ENCODE measurements around the gene BMERB1.
"Not testable (repeated sequence)": the region's sequence is repeated elsewhere in the genome, so short reads cannot be mapped to it uniquely, and the experiment has no call there.

Gene BMERB1

DNA sequence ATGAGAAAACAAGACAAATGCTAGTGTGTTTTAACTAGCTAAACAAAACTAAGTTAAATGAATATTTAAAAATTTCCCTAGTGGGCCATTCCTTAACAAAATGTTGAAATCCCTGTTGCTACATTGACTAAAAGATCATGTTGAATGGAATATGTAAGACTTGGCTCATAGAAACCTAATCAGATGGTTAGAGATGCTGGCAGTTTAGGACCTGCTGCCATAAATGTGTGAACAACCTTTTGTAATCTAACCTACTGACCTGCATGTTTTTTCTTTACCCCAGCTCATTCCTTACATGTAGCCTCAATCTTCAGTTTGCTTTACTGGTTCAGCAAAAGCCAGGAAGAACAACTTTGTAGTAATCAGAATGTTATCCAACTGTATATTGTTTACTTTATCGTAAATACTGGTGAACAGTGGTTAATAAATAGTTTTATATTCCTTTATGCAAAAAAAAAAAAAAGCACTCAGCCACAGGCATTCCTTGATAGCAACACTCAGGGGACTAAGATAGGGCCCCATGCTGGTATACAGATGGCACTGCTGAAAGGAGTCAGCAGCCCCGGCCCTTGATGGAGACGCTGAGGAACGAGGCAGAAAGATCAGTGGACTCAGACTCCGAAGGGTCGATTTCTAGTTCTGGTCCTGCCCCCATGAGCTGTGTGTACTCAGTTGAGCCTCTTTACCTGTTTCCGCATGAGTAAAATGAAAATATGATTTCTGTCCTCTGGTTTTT, 130.4 kb downstream of the BMERB1 start:
- DNase-seq (ENCODE audit: low read depth): no peak

DNA sequence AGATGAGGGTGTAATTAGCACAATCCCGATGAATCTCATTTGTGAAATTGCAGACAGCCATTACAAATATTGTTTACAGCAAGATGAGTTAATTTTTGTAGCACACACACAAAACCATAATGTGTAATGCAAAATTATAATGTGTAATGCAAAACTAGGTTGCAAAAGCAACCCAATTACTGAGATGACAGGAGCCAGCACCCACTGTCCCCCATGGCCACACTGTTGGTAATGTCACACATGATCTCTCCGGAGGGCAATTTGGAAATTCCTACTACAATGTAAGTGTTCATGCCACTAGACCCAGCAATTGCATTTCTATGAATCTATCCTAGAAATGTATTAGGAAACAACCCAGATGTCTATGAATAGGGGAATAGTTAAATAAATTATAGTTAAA, 131.7 kb downstream of the BMERB1 start:
- no peak for DNase-seq (ENCODE audit: low read depth)

DNA sequence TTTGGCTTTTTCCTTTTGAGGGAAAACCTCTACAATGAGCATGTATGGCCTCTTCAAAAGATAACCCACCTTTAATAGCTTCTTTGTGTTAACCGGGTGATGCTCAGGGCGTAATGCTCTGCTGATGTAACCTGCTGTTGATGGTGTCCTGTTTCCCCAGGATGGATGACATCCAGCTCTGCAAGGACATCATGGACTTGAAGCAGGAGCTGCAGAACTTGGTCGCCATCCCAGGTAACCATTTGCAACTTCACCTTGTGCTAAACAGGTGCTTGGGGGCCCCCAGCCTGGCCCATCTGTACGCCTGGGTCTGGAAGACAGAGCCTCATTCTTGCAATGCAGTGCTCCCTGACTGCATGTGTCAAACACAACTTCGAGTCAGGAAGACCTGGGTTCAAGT, 133.4 kb downstream of the BMERB1 start:
- no peak for DNase-seq (ENCODE audit: low read depth)

DNA sequence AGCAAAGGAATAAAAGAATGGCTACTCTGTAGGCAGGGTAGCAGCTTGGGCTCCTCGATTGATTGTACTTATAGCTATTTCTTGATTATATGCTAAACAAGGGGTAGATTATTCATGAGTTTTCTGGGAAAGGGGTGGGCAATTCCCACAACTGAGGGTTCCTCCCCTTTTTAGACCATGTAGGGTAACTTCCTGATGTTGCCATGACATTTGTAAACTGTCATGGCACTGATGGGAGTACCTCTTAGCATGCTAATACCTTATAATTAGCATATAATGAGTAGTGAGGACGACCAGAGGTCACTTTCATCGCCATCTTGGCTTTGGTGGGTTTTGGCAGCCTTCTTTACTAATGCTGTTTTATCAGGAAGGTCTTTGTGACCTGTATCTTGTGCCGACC, 136.3 kb downstream of the BMERB1 start:
- not testable (repeated sequence) for DNase-seq (ENCODE audit: low read depth)

DNA sequence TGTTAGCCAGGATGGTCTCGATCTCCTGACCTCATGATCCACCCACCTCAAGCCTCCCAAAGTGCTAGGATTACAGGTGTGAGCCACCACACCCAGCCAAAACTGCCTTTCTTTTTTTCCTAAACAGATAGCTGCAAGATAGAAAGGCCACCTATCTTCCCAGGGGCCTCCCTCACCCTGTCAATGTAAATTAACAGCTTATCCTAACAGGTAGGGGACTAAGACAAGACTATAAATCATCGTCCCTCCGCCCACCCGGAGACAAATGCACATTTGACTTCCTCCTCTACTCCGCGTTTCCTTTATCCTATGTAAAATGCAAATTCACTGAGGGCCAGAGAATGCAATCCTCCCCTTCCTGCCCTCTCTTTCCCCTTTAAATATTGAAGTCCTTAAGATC, 137.2 kb downstream of the BMERB1 start:
- no peak for DNase-seq (ENCODE audit: low read depth)

DNA sequence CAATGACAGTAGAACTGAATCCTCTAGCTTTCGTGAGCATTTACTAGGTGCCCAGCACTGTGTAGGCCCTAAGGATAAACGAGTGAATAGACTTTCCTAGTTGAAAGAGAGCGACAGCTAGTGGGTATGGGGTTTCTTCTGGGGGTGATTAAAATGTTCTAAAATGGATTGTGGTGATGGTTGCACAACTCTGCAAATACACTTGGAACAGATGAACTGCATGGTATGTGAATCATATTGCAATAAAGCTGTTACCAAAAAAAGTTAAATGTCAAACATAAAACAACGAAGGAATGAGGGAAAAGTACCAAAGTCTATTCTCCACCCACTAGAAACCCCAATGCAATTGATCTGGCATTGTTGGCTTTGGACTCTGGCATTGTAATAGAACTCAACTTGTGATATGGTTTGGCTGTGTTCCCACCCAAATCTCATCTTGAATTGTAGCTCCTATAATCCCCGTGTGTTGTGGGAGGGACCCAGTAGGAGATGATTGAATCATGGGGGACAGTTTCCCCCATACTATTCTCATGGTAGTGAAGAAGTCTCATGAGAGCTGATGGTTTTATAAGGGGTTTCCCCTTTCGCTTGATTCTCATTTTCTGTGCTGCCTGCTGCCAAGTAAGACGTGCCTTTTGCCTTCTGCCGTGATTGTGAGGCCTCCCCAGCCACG, 138.1 kb downstream of the BMERB1 start:
- DNase-seq (ENCODE audit: low read depth): peak; percentile 53

DNA sequence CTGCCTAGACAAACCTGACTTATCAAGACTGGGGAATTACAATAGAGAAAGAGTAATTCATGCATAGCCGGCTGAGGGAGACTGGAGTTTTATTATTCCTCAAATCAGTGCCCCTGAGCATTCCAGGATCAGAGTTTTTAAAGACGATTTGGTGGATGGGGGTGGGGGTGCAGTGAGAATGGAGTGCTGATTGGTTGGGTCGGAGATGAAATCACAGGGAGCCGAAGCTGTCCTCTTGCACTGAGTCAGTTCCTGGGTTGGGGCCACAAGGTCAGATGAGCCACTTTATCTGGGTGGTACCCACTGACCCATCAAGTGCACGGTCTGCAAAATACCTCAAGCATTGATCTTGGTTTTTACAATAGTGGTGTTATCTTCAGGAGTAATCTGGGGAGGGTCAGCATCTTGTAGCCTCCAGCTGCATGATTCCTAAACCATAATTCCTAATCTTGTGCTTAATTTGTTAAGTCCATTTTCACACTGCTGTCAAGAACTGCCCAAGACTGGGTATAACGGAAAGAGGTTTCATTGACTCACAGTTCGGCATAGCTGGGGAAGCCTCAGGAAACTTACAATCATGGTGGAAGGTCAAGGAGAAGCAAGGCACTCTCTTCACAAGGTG, 139.0 kb downstream of the BMERB1 start:
- no peak for DNase-seq (ENCODE audit: low read depth)

DNA sequence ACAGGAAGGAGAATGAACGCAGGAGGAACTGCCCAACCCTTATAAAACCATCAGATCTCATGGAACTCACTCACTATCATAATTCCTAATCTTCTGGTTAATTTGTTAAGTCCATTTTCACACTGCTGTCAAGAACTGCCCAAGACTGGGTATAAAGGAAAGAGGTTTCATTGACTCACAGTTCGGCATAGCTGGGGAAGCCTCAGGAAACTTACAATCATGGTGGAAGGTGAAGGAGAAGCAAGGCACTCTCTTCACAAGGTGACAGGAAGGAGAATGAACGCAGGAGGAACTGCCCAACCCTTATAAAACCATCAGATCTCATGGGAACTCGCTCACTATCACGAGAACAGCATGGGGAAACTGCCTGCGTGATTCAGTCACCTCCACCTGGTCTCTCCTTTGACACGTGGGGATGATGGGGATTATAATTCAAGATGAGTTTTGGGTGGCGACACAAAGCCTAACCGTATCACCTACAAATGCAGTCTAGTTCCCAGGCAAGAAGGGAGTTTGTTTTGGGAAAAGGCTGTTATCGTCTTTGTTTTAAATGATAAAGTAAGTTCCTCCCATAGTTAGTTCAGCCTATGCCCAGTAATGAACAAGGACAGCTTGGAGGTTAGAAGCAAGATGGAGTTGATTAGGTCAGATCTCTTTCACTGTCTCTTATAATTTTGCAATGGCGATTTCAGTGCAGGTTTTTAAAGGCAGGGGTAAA, 139.7 kb downstream of the BMERB1 start:
- not testable (repeated sequence) for DNase-seq (ENCODE audit: low read depth)

DNA sequence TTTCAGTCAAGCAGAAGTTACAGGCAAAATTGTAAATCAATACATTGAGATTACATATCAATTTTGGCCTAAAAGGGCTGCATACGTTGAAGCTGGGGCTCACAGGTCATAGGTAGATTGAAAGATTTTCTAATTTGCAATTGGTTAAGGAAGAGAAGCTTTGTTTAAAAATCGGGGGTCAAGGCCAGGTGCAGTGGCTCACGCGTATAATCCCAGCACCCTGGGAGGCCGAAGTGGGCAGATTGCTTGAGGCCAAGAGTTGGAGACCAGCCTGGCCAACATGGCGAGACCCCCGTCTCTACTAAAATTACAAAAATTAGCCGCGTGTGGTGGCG, 140.2 kb downstream of the BMERB1 start:
- no peak for DNase-seq (ENCODE audit: low read depth)

DNA sequence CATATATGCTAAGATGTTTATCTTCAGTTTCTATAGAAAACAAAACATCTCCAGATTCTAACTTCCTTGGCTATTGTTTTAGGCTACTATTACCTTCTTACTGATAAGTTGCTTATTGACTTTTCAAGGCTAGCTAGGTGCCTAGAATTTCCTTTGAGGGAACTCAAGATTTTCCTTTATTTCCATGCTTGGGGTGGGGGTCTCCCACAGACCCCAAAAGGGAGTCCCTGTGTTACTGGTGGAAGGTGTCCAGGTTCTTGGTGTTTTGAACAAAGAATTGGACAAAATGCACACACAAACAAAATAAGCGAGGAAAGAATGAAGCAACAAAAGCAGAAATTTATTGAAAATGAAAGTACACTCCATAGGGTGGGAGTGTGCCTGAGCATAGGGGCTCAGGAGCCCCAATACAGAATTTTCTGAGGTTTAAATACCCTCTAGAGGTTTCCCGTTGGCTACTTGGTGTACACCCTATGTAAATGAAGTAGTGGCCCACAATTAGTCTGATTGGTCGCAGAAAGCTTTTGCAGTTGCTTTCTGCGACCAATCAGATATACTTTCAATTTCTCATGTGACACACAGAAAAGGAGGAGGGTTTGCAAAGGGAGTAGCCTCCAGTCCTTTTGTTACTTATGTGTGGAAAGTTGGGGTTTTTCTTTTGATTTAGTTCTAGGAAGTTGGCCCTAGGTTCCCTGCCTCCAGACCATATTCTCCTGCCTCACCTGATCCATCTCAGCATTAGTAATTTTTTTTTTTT, 141.1 kb downstream of the BMERB1 start:
- DNase-seq (ENCODE audit: low read depth): no peak

DNA sequence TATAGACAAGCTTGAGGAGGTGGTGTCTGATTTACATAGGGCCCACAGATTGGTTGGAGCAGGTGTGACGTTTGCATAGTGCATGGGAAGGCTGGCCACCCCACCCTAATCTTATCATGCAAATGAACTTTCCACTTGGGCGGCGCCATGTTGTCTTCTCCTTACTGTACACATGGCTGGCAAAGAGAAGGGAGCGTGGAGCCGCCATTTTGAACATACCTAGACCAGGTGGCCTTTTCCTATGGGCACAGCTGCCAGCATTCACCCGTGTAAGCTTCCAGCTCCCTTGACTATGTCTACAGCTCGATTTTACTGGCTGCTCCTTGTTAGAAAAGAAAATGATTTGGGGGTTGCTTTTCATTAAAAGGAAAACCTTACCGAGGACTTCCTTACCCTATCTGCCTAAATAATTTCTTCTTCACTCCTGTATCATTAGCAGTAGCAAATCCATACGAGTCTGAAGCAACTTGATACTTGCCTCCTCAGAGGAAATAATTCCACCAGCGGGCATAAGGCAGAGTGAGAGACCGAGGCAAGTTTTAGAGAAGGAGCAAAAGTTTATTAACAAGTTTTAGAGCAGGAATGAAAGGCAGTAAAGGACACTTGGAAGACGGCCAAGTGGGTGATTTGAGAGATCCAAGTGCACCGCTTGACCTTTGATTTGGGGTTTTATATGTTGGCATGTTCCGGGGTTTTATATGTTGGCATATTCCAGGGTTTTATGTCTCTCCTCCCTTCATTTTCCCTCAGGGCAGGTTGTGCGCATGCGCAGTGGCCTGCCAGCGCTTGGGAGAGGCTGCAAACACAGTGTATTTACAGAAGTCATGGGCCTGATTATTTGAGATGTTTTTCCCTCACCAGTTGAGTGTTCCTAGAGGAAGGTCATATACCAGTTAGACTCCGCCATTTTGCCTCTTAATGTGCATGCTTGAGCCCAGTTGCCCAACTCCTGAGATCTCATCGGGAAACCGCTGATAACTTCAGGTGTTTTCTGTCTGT, 142.9 kb downstream of the BMERB1 start:
- DNase-seq (ENCODE audit: low read depth): no peak

DNA sequence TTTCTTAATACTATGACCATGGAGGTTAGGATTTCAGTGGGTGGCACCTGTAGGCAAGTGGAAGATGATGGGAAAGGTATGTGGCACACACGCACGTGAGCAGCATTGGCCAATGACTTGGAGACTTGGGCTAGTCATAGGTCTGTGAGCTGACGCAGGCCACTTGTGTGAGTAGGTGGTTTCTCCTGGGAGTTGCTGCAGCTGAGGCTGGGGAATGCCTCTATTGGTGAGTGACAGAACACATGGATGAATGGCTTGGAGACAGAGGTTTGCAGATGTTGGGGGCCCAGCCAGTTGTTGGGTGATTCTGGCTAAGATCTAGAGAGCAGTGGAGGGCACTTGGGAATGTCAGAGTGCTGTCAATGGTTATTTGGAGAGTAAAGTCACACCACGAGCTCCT, 144.4 kb downstream of the BMERB1 start:
- DNase-seq (ENCODE audit: low read depth): no peak

DNA sequence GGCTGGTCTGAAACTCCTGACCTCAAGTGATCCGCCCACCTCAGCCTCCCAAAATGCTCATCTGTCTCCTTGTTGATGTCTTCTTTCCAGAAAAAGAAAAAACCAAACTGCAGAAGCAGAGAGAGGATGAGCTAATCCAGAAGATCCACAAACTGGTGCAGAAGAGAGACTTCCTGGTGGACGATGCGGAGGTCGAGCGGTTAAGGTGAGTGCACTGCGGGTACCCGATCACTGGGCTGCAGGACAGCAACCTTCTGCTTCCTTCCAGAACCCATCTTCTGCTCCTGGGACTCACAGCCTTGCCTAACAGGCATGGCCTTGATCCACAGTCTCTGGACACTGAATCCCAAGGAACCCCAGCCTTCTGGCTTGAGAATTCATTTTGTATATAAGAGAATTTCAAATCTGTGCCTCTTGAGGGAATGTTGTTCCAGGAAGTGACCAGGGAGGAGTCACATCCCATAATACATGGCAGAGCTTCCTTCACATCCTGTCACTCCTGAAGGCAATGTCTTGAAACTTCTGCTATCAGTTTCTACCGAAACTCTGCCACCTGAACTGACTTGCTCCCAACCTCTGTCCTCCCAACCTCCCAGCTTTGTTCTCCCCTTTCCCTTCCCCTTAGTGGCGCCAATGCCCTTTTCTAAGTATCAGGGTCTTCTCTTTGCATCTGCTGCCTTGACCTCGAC, 146.9 kb downstream of the BMERB1 start:
- DNase-seq (ENCODE audit: low read depth): no peak

DNA sequence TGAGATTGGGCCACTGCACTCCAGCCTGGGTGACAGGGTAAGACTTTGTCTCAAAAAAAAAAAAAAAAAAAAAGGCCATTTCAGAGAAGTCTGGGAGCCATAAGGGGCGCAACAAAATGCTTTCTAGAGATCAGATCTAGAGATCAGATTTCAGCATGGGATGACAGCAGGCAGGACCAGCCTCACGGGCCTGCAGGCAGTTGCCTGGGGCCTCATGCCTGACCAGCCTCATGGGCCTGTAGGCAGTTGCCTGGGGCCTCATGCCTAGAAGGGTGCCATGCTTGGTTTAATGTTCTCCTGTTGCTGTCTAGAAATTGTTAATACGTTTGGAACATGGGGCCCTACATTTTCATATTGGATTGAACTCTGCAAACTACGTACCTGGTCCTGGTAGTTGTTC, 149.1 kb downstream of the BMERB1 start:
- no peak for DNase-seq (ENCODE audit: low read depth)

DNA sequence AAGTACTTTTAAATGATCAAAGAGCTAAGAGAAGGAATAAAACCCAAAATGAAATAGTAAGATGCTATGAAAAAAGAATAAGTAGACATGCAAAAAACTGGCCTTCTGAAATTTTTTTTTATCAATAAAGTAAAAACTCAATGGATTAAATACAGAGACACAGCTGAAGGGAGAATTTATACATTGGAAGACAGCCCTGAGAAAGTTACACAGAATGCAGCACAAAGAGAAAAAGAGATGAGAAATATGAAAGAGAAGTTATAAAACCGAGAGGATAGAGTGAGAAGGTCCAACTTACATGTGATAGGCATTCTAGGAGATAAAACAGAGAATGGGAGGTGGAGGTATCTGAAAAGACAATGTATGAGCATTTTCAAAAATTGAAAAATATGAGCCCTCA, 151.6 kb downstream of the BMERB1 start:
- DNase-seq (ENCODE audit: low read depth): no peak

DNA sequence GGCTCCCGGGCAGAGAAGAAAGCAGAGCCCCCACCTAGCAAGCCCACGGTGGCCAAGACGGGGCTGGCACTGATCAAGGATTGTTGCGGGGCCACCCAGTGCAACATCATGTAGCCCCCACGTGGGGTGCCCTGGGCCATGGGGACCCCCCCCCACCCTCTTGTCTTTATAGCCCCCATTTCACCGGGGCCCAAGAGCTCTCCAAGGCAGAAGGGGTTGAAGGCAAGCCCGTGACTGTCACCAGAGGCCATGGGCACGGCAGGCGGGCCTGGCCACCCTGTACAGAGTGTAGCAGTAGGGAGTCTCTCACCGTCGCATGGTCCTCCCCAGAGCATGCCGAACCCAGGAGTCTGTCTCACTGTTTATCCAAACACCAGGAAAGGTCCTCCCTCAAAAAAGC, 152.3 kb downstream of the BMERB1 start:
- no peak for DNase-seq (ENCODE audit: low read depth)

DNA sequence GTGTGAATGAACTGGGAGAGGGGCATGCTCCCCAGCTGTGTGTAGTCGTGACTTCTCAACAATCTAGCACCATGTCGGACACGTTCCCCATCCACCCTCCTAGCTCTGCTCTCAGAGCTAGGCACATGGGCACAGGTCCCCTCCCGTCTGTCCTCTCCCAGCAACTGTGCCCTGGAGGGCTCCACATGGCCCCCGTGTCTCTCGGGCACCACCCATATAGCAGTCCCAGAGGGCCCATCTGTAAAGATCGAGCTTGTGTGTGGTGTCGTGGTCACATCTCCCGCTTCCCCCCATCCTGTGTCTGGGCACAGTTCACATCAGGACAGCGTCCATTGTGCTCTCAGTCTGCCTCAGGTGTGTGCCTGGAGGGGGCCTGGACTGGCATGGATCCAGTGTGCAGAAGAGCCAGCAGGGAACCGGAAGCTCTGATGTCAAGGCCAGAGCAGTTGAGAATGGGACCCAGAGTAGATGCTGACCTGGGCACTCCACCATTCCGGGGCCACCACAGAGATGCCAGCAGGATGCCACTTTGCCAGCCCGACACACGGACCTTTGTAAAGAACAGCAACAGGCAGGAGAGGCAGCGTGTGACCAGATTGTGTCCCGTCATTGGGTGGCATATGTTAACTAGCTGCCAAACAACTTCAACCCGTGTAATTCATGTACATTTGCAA, 152.9 kb downstream of the BMERB1 start:
- no peak for DNase-seq (ENCODE audit: low read depth)

DNA sequence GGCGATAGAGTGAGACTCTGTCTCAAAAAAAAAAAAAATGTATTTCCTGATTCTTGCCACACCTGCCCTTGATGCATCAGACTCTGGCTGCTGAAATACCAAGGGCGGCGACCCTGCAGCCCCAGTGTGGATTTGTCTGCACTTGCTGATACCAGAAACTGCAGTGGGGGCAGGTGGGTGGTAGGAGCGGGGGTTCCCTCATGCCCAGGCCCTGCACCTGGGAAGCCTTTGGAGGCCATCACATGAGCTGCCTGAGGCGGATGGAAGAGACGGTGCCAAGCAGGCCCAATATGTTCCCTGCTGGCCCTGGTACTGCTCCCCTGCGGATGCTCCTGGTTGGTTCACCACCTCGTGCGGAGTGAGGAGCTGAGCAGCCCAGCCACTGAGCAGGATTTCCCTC, 157.9 kb downstream of the BMERB1 start:
- no peak for DNase-seq (ENCODE audit: low read depth)

DNA sequence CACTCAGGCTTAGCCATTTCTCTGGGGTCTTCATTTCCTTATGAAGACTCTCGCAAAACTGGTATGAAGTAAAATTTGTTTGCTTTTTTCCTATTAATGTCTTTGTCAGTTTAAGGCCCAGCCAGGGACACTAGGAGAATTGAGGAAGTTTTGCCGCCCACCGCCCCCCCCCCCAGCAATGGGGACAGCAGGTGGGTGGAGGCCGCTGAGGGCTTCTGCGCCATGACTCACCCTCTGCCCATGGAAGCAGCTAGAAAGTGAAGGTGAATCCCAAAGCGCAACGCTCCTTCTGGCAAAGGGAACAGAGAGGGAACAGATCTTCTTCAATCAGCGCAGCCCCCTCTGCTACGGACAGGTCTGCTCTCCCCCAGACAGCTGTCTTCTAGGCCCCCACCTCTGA, 158.8 kb downstream of the BMERB1 start:
- DNase-seq (ENCODE audit: low read depth): no peak

Measured in GM04504 (cell line).